Central memory CD8-positive, alpha-beta T cell (primary cell): ENCODE results near the gene QPCT.
"Not testable (repeated sequence)": the region's sequence is repeated elsewhere in the genome, so short reads cannot be mapped to it uniquely, and the experiment has no call there.

Experiments used
- ATAC-seq: fragments of 150-1000 bp; cut with Tn5 transposase; replicated peaks from 2 replicates; pipeline ENCODE4 v1.10.0; 2022; ENCODE audit warnings: mild to moderate bottlenecking, moderate FRiP score, moderate number of reproducible peaks; ENCODE audit not compliant: poor library complexity, severe bottlenecking; ENCODE audit errors: extremely low read depth
- DNase-seq, 2 donors: peaks; one replicate each; pipeline ENCODE4 v3.0.0; 2021; ENCODE audit warnings: low spot score in 2 of 2
- H3K27ac Mint-ChIP-seq: one replicate; pipeline ENCODE4 v1.8.0; 2022; ENCODE audit warnings: low read depth, mild to moderate bottlenecking, moderate library complexity, mixed read lengths
- H3K27me3 Mint-ChIP-seq: one replicate; pipeline ENCODE4 v1.8.0; 2022; ENCODE audit warnings: mixed read lengths
- H3K36me3 Mint-ChIP-seq: one replicate; pipeline ENCODE4 v1.8.0; 2022; ENCODE audit warnings: mild to moderate bottlenecking, moderate library complexity, mixed read lengths; ENCODE audit not compliant: insufficient read depth
- H3K4me1 Mint-ChIP-seq: one replicate; pipeline ENCODE4 v1.8.0; 2022; ENCODE audit warnings: mixed read lengths
- H3K4me3 Mint-ChIP-seq: one replicate; pipeline ENCODE4 v1.8.0; 2022; ENCODE audit warnings: mild to moderate bottlenecking, moderate library complexity, mixed read lengths
- H3K9me3 Mint-ChIP-seq: one replicate; pipeline ENCODE4 v1.8.0; 2022; ENCODE audit warnings: mixed read lengths

QPCT gene

DNA sequence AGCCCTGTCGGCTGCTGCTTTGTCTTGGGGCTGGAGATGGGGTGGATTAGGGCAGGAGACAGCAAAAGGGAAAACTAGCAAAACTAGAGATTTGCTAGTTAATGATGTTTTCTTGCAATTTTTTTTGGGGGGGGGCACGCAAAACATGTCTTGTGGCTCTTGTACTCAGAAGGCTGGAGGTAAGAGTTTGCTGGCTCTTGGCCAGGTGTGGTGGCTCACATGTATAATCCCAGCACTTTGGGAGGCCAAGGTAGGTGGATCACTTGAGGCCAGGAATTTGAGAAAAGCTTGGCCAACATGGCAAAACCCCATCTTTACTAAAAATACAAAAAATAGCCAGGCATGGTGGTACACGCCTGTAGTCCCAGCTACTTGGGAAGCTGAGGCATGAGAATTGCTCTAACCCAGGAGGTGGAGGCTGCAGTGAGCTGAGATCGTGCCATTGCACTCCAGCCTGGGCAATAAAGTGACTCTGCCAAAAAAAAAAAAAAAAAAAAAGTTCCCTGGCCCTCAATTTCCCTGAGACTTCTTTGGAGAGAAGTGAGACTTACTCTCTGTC, 69.6 kb downstream of the QPCT start:
- H3K36me3 Mint-ChIP-seq, H3K4me1 Mint-ChIP-seq, H3K27ac Mint-ChIP-seq, ATAC-seq, H3K4me3 Mint-ChIP-seq, DNase-seq, H3K9me3 Mint-ChIP-seq: not testable (repeated sequence)
- peaks cover 26% of the 10 kb centered on the region for H3K27me3 Mint-ChIP-seq

DNA sequence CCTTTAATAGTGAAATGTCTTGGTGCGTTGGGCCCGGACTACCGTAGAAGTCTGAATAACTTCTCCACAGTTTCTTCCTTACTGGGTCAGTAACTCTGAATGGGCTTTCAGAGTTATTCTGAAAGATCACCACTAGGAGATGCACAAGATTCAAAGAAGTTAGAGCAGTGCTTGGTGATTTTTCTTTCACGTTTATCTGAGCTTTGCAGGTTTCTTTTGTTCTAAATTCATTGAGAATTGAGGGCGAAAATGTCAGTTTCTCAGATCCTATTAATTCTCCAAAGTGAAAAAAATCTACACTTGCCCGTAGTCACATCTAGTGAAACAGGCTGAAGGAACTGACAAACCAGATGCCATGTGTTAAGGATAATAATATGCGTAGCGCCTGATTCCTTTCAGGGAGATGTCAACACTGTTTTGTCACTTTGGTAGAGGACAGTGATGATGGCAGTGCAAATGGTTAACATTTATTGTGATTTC, 70.1 kb downstream of the QPCT start:
- no peaks in the 10 kb centered on the region for H3K9me3 Mint-ChIP-seq
- H3K27ac Mint-ChIP-seq, result no peak overlapping the region
- peak; percentile 49 for ATAC-seq
- H3K27me3 Mint-ChIP-seq, result peaks cover 21% of the 10 kb centered on the region
- H3K4me1 Mint-ChIP-seq, result peaks cover 6% of the 10 kb centered on the region
- no peak for DNase-seq
- H3K36me3 Mint-ChIP-seq, result no peaks in the 10 kb centered on the region
- no peak overlapping the region for H3K4me3 Mint-ChIP-seq

DNA sequence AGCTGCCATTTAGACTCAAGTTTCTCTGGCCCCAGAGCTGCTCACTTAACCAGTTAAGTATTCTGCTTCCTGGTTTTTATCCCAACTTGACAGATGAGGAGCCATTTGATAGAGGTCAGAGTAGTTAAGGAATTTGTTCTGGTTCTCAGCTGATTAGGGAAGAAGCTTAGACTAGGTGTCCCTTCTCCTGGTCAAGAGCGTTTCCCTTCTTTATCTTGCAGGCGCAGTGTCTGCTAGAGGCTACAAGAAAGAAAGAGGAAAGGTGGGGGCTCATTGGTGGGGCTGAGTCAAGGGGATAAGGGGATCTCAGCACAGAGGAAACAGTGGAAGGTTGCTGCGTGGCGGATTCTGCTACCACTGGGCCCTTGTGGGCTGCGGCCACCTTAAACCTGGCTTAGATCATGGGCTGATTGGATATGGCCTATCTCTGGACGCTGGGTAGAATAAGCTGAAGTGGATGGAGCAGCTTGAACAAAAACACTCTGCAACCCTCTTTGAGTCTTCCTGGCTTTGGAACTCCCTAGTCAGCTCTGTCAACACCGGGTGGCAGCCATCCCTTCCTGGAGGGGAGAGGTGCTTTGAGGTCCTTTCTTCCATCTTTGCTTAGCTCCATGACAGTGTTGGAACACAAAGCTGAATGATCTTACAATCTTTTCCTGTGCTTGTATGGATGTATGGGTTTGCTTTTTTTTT, 70.8 kb downstream of the QPCT start:
- peaks cover 3% of the 10 kb centered on the region for H3K36me3 Mint-ChIP-seq
- ATAC-seq, result no peak
- DNase-seq, result no peak
- peaks cover 14% of the 10 kb centered on the region for H3K27me3 Mint-ChIP-seq
- H3K4me3 Mint-ChIP-seq, result no peak overlapping the region
- H3K27ac Mint-ChIP-seq, result no peak overlapping the region
- H3K9me3 Mint-ChIP-seq, result no peaks in the 10 kb centered on the region
- peaks cover 6% of the 10 kb centered on the region for H3K4me1 Mint-ChIP-seq

DNA sequence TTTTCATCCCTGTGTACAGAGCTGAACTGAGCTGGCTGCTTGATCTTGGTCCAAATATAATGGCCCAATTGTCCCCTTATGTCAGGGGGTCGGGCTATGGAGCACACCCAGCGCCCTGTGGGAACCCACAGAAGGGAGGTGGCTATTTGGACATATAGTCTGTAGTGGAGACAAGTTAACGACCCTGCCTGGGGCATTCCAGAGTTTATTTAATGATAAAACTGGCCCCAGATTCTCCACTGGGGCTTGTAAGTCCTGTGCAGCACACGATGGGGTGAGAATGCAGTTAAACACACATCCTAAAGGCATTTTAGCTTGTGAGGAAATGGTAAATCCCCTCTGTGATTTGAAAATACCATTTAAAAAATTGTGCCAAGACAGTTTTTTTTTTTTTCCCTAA, 72.9 kb downstream of the QPCT start:
- H3K36me3 Mint-ChIP-seq, result peaks cover 3% of the 10 kb centered on the region
- DNase-seq, result no peak
- H3K4me1 Mint-ChIP-seq, result peaks cover 6% of the 10 kb centered on the region
- no peak overlapping the region for H3K27ac Mint-ChIP-seq
- ATAC-seq, result no peak
- no peaks in the 10 kb centered on the region for H3K27me3 Mint-ChIP-seq
- H3K4me3 Mint-ChIP-seq, result no peak overlapping the region
- H3K9me3 Mint-ChIP-seq, result no peaks in the 10 kb centered on the region

DNA sequence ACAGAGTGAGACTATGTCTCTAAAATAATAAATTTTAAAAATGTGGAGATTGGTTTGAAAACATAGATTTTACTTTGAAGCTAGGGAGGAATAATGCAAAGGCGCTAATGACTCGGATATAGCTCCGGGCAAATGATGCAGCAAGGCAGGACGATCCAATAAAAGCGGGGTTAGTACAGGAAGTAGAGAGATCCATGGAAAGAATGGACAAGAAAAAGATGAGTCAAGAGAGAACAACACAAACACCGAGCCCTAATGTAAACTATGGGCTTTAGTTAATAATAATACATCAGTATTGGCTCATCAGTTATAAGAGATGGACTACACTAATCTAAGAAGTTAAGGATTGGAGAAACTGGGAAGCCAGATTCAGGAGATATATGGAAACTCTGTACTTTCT, 74.5 kb downstream of the QPCT start:
- H3K4me1 Mint-ChIP-seq, result peaks cover 6% of the 10 kb centered on the region
- no peak overlapping the region for H3K27ac Mint-ChIP-seq
- no peaks in the 10 kb centered on the region for H3K27me3 Mint-ChIP-seq
- H3K9me3 Mint-ChIP-seq, result no peaks in the 10 kb centered on the region
- ATAC-seq, result no peak
- no peak overlapping the region for H3K4me3 Mint-ChIP-seq
- H3K36me3 Mint-ChIP-seq, result peaks cover 3% of the 10 kb centered on the region
- DNase-seq, result no peak

DNA sequence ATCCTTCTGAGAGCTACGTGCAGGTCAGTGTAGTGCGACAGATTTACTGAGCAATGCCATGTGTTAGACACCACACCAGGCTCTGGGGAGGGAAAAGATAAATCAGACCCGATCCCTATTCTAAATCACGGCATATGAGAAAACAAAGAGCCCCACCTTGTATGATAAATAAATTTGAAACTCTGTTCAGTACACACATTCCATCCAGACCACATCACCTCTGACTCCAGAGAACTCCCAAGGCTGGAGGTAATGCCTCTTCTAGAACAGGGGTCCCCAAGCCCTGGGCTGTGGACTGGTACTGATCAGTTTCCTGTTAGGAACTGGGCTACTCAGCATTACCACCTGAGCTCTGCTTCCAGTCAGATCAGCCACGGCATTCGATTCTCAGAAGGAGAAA, 77.3 kb downstream of the QPCT start:
- no peaks in the 10 kb centered on the region for H3K27me3 Mint-ChIP-seq
- H3K4me3 Mint-ChIP-seq, result no peak overlapping the region
- peaks cover 3% of the 10 kb centered on the region for H3K36me3 Mint-ChIP-seq
- H3K27ac Mint-ChIP-seq, result no peak overlapping the region
- DNase-seq (no peak), ATAC-seq (no peak)
- no peaks in the 10 kb centered on the region for H3K4me1 Mint-ChIP-seq
- no peaks in the 10 kb centered on the region for H3K9me3 Mint-ChIP-seq

DNA sequence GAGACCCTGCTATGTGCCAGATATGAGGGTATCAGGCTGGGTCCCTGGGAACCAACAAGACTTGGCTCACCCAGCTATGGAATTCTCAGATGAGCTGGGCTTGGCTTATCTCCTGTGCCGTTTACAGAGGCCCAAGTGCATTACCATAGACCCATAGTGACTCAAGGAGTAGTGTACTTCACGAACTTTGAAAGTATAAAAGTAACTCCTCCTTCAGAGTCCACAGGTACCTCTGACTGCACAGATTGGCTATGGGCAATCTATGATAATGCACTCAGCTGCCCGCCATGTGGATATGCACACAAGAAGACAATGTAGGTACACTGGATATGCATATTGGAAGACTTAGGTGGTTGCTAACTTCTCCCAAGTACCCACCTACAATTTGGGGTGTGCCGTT, 78.4 kb downstream of the QPCT start:
- ATAC-seq, result no peak
- Mint-ChIP-seq H3K36me3 (peaks cover 3% of the 10 kb centered on the region), H3K4me3 (no peak overlapping the region), H3K4me1 (no peaks in the 10 kb centered on the region), H3K27me3 (no peaks in the 10 kb centered on the region), H3K27ac (no peak overlapping the region), H3K9me3 (no peaks in the 10 kb centered on the region)
- DNase-seq, result no peak
